NCI-H2171 (cell line): ENCODE data around the gene SPIN2B.

Source experiments
- DNase-seq: peaks from one replicate; lab custom pipeline; 2025; lab: John Stamatoyannopoulos, UW

The SPIN2B gene

GRCh38 chrX:57070185-57070984 lies 51.0 kb downstream of the SPIN2B start:
- no peak for DNase-seq
